ENCODE data around the gene AGAP1. TPM values are rescaled to one million over a fixed set of nuclear protein-coding genes. Genes with fewer than 3 reads are reported as not detected.
A peak's percentile ranks its signal among the peaks of the same experiment; 100 is the strongest.

Gene AGAP1
- total RNA-seq, 2 donors from 2014 or later = 32.8 to 34.7 TPM

DNA sequence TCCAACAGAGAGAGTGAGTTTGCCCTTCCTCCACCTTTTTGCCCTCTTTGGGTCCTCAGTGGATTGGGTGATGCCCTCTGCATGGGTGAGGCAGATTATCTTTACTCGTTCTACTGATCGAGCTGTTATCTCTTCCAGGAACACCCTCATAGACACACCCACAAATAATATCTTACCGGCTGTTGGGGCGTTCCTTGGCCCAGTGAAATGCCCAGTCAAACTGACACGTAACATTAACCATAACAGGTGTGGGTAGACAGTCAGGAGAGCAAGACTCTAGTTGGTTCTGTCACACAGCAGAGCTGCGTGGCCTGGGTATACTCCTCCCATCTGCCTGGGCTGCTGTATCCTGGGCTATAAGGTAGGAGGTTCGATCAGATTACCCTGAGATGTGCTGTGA lies 144.1 kb downstream of the AGAP1 start:
- Mint-ChIP-seq H3K9me3 (no peaks in the 10 kb centered on the region), H3K27me3 (ENCODE audit: insufficient read depth) (no peaks in the 10 kb centered on the region), H3K4me1 (peaks cover 32% of the 10 kb centered on the region), H3K36me3 (ENCODE audit: low read depth) (no peaks in the 10 kb centered on the region), H3K27ac (no peak overlapping the region), H3K4me3 (no peak overlapping the region)
- H3K4me1 ChIP-seq (ENCODE audit: control insufficient read depth, insufficient read depth, low read length) = peaks cover 6% of the 10 kb centered on the region
- H3K4me3 ChIP-seq (ENCODE audit: low read length) = no peak overlapping the region
- no peak for DNase-seq
- 92% methylated on average over 7 of the region's 7 CpGs; no CpG with 5 or more reads in 1 of the 2 experiments for WGBS, 2 experiments (ENCODE audit: insufficient coverage in 1 of 2, insufficient read length in 1 of 2)
- no peaks in the 10 kb centered on the region for H3K9me3 ChIP-seq (ENCODE audit: control insufficient read depth, low read length)
- H3K36me3 ChIP-seq (ENCODE audit: control insufficient read depth, insufficient read depth, low read length) = no peaks in the 10 kb centered on the region
- TF ChIP-seq, protein P1, sequence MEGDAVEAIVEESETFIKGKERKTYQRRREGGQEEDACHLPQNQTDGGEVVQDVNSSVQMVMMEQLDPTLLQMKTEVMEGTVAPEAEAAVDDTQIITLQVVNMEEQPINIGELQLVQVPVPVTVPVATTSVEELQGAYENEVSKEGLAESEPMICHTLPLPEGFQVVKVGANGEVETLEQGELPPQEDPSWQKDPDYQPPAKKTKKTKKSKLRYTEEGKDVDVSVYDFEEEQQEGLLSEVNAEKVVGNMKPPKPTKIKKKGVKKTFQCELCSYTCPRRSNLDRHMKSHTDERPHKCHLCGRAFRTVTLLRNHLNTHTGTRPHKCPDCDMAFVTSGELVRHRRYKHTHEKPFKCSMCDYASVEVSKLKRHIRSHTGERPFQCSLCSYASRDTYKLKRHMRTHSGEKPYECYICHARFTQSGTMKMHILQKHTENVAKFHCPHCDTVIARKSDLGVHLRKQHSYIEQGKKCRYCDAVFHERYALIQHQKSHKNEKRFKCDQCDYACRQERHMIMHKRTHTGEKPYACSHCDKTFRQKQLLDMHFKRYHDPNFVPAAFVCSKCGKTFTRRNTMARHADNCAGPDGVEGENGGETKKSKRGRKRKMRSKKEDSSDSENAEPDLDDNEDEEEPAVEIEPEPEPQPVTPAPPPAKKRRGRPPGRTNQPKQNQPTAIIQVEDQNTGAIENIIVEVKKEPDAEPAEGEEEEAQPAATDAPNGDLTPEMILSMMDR (conservative IDR thresholded peaks at IDR 0.05) = no peak
- no peak overlapping the region for H3K9ac ChIP-seq (ENCODE audit: extremely low read depth, low read length, poor library complexity, severe bottlenecking)
- no peak overlapping the region for H3K27ac ChIP-seq (ENCODE audit: low read depth, low read length)
- no peaks in the 10 kb centered on the region for H3K27me3 ChIP-seq (ENCODE audit: control insufficient read depth, insufficient read depth, low read length, poor library complexity, severe bottlenecking)

DNA sequence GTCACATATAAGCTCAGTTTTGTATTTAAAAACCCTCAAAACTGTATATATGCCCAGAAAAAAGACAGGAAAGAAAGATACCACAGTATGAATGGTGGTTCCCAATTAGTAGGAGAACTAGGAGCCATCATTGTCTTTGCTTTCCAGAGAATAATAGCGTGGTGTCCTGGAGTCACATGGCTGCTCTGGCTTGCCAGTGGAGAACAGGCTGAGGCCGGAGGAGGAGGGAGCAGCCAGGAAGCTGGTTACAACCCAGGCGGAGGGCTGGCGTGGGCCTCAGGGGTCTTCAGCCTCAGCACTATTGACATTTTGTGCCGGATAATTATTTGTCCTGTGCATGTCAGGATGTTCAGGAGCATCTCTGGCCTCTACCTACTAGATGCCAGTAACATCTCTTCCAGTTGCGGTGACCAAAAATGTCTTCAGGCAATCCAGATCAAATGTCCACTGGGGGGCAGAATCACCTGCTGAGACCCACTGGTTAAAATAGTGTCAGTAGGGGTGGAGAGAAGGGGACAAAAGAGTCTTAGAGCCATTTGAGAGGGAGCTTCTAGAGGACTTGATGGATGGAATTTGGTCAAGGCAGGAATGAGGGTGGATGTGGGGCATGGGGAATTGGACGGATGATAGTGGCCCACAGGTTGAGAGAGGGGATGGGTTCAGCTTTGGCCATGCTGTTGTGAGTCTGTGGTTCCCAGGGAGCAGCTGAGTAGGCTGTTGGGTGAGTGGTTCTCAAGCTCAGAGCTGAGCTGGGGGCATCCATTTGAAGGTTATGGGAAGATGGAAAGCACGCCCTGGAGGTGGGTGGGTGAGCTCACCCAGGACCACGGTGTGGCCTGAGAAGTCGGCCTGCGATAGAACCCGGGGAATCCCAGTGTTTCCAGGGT lies 144.9 kb downstream of the AGAP1 start:
- H3K27me3 ChIP-seq (ENCODE audit: control insufficient read depth, insufficient read depth, low read length, poor library complexity, severe bottlenecking) = no peaks in the 10 kb centered on the region
- Mint-ChIP-seq H3K27ac (no peak overlapping the region), H3K4me1 (peaks cover 33% of the 10 kb centered on the region), H3K9me3 (no peaks in the 10 kb centered on the region), H3K4me3 (no peak overlapping the region), H3K36me3 (ENCODE audit: low read depth) (no peaks in the 10 kb centered on the region), H3K27me3 (ENCODE audit: insufficient read depth) (no peaks in the 10 kb centered on the region)
- no peak overlapping the region for H3K9ac ChIP-seq (ENCODE audit: extremely low read depth, low read length, poor library complexity, severe bottlenecking)
- TF ChIP-seq, protein P1 (conservative IDR thresholded peaks at IDR 0.05) = peak; percentile 67
- H3K27ac ChIP-seq (ENCODE audit: low read depth, low read length) = no peak overlapping the region
- H3K4me3 ChIP-seq (ENCODE audit: low read length) = no peak overlapping the region
- H3K9me3 ChIP-seq (ENCODE audit: control insufficient read depth, low read length) = no peaks in the 10 kb centered on the region
- 92 to 100% methylated on average over 7 to 12 of the region's 12 CpGs for WGBS, 2 experiments (ENCODE audit: insufficient coverage in 1 of 2, insufficient read length in 1 of 2)
- no peak for DNase-seq
- H3K4me1 ChIP-seq (ENCODE audit: control insufficient read depth, insufficient read depth, low read length) = peaks cover 6% of the 10 kb centered on the region
- no peaks in the 10 kb centered on the region for H3K36me3 ChIP-seq (ENCODE audit: control insufficient read depth, insufficient read depth, low read length)

DNA sequence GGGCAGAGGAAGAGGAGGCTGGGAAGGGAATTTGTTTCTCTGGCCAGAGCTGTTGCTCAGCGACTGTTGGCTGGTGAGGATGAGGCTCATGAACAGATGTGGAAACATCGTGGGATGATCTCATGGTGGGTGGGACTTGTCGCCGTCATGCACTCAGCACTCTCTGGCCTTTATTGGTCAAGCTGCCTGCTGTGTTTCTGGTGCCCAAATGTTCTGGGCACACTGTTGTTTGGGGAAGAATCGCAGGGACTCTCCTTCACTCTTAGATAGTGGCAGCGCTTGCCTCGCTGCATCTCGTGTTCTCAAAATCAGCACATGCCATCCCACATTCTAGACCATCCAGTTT lies 145.6 kb downstream of the AGAP1 start:
- no peak for DNase-seq
- Mint-ChIP-seq H3K27ac (no peak overlapping the region), H3K36me3 (ENCODE audit: low read depth) (no peaks in the 10 kb centered on the region), H3K27me3 (ENCODE audit: insufficient read depth) (no peaks in the 10 kb centered on the region), H3K9me3 (no peaks in the 10 kb centered on the region), H3K4me3 (no peak overlapping the region), H3K4me1 (peaks cover 39% of the 10 kb centered on the region)
- Histone ChIP-seq H3K27me3 (ENCODE audit: control insufficient read depth, insufficient read depth, low read length, poor library complexity, severe bottlenecking) (no peaks in the 10 kb centered on the region), H3K9ac (ENCODE audit: extremely low read depth, low read length, poor library complexity, severe bottlenecking) (no peak overlapping the region), H3K9me3 (ENCODE audit: control insufficient read depth, low read length) (no peaks in the 10 kb centered on the region), H3K4me1 (ENCODE audit: control insufficient read depth, insufficient read depth, low read length) (peaks cover 6% of the 10 kb centered on the region), H3K27ac (ENCODE audit: low read depth, low read length) (no peak overlapping the region), H3K4me3 (ENCODE audit: low read length) (no peak overlapping the region), H3K36me3 (ENCODE audit: control insufficient read depth, insufficient read depth, low read length) (no peaks in the 10 kb centered on the region)
- 79 to 86% methylated on average over 6 to 8 of the region's 8 CpGs for WGBS, 2 experiments (ENCODE audit: insufficient coverage in 1 of 2, insufficient read length in 1 of 2)
- TF ChIP-seq, protein P1 (conservative IDR thresholded peaks at IDR 0.05) = no peak

All from endodermal cell (in vitro differentiated cells).